Skeletal muscle satellite cell (primary cell): ENCODE measurements around the gene KRT3.

Experiments used
- H3K27me3 ChIP-seq: 2 replicates; pipeline ENCODE4 v1.7.0; 2013; ENCODE audit warnings: low read length; ENCODE audit not compliant: control insufficient read depth, insufficient read depth
- H3K36me3 ChIP-seq: 2 replicates; pipeline ENCODE4 v1.7.0; 2013; ENCODE audit warnings: mild to moderate bottlenecking, control low read depth, low read length; ENCODE audit not compliant: insufficient read depth
- H3K4me1 ChIP-seq: 2 replicates; pipeline ENCODE4 v1.7.0; 2013; ENCODE audit warnings: low read length; ENCODE audit not compliant: control insufficient read depth, insufficient read depth
- H3K4me2 ChIP-seq: 2 replicates; pipeline ENCODE4 v1.7.0; 2013; ENCODE audit warnings: mild to moderate bottlenecking, low read length
- H3K4me3 ChIP-seq: 2 replicates; pipeline ENCODE4 v1.7.0; 2013; ENCODE audit warnings: low read length
- H3K9ac ChIP-seq: 2 replicates; pipeline ENCODE4 v1.7.0; 2013; ENCODE audit warnings: mild to moderate bottlenecking, low read depth, low read length, moderate library complexity
- H3K9me3 ChIP-seq: replicated peaks from 2 replicates; pipeline ENCODE4 v1.7.0; 2013; ENCODE audit warnings: mild to moderate bottlenecking, control low read depth, low read length

The KRT3 gene

GRCh38 chr12:52833922-52834726 lies 38.2 kb upstream of the KRT3 start, which contains the start of gene KRT79:
Gene KRT79 (minus strand): TSS chr12:52834311. CDS start chr12:52834260, 51 bp downstream.
- Histone ChIP-seq H3K36me3 (no peaks in the 10 kb centered on the region), H3K9me3 (no peaks in the 10 kb centered on the region), H3K4me1 (peaks cover 27% of the 10 kb centered on the region), H3K4me3 (no peak within 1 kb of the TSS), H3K9ac (no peak within 1 kb of the TSS), H3K27me3 (peaks cover 27% of the 10 kb centered on the region), H3K4me2 (no peak within 1 kb of the TSS)

GRCh38 chr12:52832985-52833905 lies 37.3 kb upstream of the KRT3 start:
- H3K27me3 ChIP-seq, result peaks cover 33% of the 10 kb centered on the region
- H3K4me2 ChIP-seq, result no peak overlapping the region
- no peak overlapping the region for H3K9ac ChIP-seq
- H3K9me3 ChIP-seq, result no peaks in the 10 kb centered on the region
- peaks cover 27% of the 10 kb centered on the region for H3K4me1 ChIP-seq
- no peaks in the 10 kb centered on the region for H3K36me3 ChIP-seq
- no peak overlapping the region for H3K4me3 ChIP-seq

DNA sequence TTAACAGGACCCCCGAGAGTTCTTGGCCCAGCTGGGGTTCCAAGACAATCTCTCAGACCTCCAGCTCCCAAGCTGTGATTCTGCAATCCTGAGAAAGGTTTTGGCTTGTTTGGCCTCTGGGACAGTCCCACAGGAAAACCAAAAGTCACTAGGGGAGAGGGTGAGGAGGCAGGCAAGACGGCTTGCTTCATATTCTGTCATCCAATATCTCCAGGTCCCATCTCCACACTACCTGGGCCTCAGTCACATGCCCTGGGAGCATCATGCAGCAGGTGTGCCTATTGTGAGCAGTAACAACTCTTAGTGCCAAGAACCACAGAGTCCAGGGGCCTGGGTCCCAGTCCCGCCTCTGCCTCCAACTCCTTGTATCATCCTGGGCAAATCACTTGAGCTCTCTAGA lies 36.5 kb upstream of the KRT3 start:
- Histone ChIP-seq H3K4me2 (no peak overlapping the region), H3K36me3 (no peaks in the 10 kb centered on the region), H3K9ac (no peak overlapping the region), H3K4me3 (no peak overlapping the region), H3K9me3 (no peaks in the 10 kb centered on the region), H3K27me3 (peaks cover 38% of the 10 kb centered on the region), H3K4me1 (peaks cover 21% of the 10 kb centered on the region)

DNA sequence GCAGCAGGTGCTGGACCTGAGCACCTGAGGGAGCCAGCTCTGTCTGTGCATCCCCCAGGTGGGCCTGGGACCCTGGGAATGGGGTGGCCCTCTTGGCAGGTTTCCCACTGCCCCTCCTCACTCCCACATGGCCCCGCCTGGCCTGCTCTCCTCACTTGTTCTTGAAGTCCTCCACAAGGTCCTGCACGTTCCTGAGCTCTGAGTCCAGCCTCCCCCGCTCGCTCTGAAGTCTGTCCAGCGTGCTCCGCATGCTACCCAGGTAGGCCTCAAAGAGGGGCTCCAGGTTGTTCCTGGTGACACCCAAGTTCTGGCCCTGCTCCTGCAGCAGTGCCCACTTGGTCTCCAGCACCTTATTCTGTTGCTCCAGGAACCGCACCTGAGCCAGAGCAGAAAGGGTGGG lies 35.3 kb upstream of the KRT3 start:
- no peak overlapping the region for H3K4me3 ChIP-seq
- no peak overlapping the region for H3K4me2 ChIP-seq
- no peaks in the 10 kb centered on the region for H3K9me3 ChIP-seq
- H3K4me1 ChIP-seq, result peaks cover 9% of the 10 kb centered on the region
- H3K27me3 ChIP-seq, result peaks cover 38% of the 10 kb centered on the region
- no peak overlapping the region for H3K9ac ChIP-seq
- no peaks in the 10 kb centered on the region for H3K36me3 ChIP-seq

DNA sequence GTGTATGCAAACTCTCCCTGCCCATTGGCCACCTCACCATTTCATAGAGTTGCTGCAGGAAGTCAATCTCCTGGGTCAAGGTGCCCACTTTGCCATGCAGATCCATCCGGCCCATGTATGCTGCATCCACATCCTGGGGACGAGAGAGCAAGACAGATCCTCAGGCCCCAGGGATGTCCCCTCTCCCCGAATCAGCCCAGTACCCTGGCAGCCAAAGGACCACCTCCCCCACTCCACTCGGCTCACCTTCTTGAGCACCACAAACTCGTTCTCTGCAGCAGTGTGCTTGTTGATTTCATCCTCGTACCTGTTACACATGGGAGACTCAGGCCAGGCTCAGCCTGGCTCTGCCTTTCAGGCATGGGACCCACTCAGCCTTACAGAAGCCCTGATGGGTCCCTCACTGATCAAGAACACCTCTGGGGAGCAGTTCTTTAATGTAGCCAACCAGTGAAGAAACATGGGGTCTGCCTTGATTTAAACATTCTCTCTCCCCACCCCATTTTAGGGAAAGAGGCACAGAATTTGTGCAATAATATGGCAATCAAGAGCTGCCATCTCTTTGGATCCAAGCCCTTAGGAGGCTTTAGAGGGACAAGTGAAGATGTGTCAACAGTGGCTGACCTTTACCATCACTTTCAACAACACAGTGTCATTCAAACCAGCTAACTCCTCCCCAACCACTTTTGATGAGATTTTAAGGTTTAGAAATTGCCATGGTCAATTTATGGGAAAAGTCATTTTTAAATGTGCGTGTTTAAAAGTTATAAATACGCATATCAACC lies 34.3 kb upstream of the KRT3 start:
- H3K27me3 ChIP-seq, result peaks cover 46% of the 10 kb centered on the region
- no peak overlapping the region for H3K4me3 ChIP-seq
- no peak overlapping the region for H3K9ac ChIP-seq
- H3K4me2 ChIP-seq, result no peak overlapping the region
- H3K36me3 ChIP-seq, result no peaks in the 10 kb centered on the region
- no peaks in the 10 kb centered on the region for H3K4me1 ChIP-seq
- H3K9me3 ChIP-seq, result no peaks in the 10 kb centered on the region

DNA sequence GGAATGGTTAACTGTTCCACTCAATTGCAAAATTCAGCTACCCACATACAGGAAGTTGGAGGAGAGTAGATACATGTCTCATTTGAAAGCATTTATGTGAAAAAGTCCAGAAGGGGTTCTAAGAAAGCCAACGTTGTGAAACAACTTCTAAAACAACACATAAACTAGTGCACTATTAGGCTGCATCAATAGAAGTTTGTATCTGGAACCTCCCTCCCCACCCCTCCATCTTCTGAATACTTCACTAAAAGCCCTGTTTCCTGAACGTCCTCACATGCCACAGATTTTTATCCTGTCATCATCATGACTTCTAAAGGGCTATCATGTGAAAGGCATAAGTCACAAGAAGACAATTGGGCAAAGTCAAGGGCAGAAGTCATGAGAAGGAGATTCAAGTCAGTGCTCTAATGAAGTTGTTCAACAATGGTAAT lies 32.7 kb upstream of the KRT3 start:
- H3K9ac ChIP-seq, result no peak overlapping the region
- H3K4me3 ChIP-seq, result no peak overlapping the region
- no peaks in the 10 kb centered on the region for H3K4me1 ChIP-seq
- H3K36me3 ChIP-seq, result no peaks in the 10 kb centered on the region
- no peaks in the 10 kb centered on the region for H3K9me3 ChIP-seq
- peaks cover 56% of the 10 kb centered on the region for H3K27me3 ChIP-seq
- no peak overlapping the region for H3K4me2 ChIP-seq

- H3K4me1 ChIP-seq, result no peaks in the 10 kb centered on the region
- H3K9me3 ChIP-seq, result no peaks in the 10 kb centered on the region
- no peak overlapping the region for H3K4me2 ChIP-seq
- H3K27me3 ChIP-seq, result peaks cover 60% of the 10 kb centered on the region
- no peak overlapping the region for H3K9ac ChIP-seq
- H3K4me3 ChIP-seq, result no peak overlapping the region
- no peaks in the 10 kb centered on the region for H3K36me3 ChIP-seq
Measured at GRCh38 chr12:52828156-52828555, 32.2 kb upstream of the KRT3 start.

DNA sequence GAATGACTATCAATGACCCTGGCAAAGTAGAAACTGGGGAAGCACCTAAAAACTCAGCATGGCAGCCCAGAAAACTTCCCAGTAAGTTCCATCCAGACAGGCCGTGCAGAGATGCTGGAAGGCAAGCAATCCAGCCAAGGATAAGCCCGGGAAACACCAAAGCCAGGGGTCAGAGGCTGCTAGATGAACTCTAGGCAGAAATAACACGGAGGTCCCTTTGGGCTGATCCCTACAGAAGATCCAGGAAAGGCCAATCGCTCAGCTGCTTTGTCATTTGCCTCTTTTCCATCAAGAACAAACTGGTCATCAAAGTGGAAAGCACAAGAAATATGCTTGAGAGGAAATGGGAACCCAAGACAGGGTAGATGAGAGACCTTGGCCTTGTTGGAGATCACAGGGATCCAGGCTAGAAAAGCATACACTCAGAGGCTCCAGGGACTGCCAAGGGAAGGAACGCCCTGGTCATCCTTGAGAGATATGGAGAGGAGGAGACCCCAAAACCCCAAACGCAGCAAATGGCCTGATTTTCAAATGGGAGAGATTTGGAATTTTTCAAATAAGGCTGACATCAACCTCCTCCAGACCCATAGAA lies 31.7 kb upstream of the KRT3 start:
- no peak overlapping the region for H3K4me3 ChIP-seq
- no peak overlapping the region for H3K9ac ChIP-seq
- peaks cover 66% of the 10 kb centered on the region for H3K27me3 ChIP-seq
- H3K4me1 ChIP-seq, result no peaks in the 10 kb centered on the region
- H3K36me3 ChIP-seq, result no peaks in the 10 kb centered on the region
- no peak overlapping the region for H3K4me2 ChIP-seq
- no peaks in the 10 kb centered on the region for H3K9me3 ChIP-seq

DNA sequence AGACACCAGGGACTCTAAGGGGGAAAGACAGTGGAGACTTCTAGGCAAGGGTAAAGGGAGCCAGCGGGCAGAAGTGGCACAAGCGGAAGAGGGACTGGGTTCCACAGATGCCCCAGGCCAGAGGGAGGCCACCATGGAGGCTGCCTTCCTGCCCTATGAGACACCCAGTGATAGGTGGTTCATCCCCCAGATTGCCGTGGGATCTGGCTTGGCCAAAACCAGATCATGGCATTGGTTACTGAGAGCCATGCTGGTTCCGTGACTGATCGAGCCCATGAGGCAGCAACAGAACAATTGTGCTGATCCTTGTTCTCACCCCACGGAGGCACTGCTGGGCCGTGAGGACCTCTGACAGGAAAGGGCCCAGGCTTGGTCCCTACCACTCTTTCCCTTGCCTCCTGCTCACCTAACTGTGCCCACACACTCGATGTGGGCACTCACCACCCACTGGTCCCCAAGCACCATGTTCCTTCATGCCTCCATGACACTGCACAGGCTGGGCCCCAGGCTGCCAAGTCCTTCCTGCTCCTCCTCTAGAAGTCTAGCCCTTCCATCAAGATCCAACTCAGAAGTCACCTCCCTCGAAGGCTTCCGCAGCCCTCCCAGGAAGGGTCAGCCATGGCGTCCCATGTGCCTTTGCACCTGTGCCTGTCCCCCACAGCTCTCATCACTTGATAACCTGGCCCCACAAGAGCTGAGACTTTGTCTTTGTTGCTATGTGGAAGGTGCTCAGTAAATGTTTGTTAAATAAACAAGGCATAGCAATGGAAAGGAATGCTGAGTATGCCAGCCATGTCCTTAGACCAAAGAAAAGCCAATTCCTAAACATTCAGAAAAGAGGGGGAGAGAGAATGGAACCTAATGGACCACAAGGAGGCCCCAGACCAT lies 30.9 kb upstream of the KRT3 start:
- H3K9ac ChIP-seq, result no peak overlapping the region
- H3K36me3 ChIP-seq, result no peaks in the 10 kb centered on the region

GRCh38 chr12:52825961-52826360 lies 30.0 kb upstream of the KRT3 start:
- Histone ChIP-seq H3K9me3 (no peaks in the 10 kb centered on the region), H3K4me3 (no peak overlapping the region), H3K36me3 (no peaks in the 10 kb centered on the region), H3K4me2 (no peak overlapping the region), H3K9ac (no peak overlapping the region), H3K27me3 (peaks cover 72% of the 10 kb centered on the region), H3K4me1 (no peaks in the 10 kb centered on the region)

More for the DNA sequence above, 30.9 kb upstream of the KRT3 start:
- no peaks in the 10 kb centered on the region for H3K4me1 ChIP-seq
- H3K9me3 ChIP-seq, result no peaks in the 10 kb centered on the region
- H3K4me3 ChIP-seq, result no peak overlapping the region
- H3K4me2 ChIP-seq, result no peak overlapping the region
- H3K27me3 ChIP-seq, result peaks cover 72% of the 10 kb centered on the region
